ENCODE measurements around the gene ACACA. TPM values are rescaled to one million over a fixed set of nuclear protein-coding genes. Genes with fewer than 3 reads are reported as not detected.

Gene ACACA
- total RNA-seq, 1 donor from 2014 or later = 29.2 TPM

GRCh38 chr17:37231887-37232286, 174.7 kb downstream of the ACACA start:
- no peak for DNase-seq (ENCODE audit: low read depth in 2 of 2)

DNA sequence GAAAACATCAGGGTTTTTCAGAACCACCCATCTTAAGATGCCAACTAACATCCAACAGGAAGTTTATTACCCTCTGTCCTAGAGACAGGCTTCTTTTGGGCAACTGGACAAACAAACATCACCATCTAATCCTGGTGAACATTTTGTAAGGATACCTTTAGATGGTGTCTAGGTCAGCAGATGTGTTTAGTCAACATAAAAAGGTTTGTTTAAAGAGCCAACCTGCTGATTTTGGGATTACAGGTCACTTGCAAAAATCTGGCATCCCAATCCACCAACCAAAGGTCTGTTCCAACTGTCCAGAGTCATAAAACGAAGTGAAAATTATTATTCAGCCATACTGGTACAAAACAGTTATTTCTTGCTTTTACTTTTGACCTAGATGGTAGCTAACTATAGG, 176.0 kb downstream of the ACACA start:
- no peak for DNase-seq (ENCODE audit: low read depth in 2 of 2)

- DNase-seq (ENCODE audit: low read depth in 2 of 2) = peak in 1 of 2 donors; percentile 51
Observed at GRCh38 chr17:37225465-37225864, 181.2 kb downstream of the ACACA start.

GRCh38 chr17:37221865-37222264, 184.8 kb downstream of the ACACA start:
- no peak for DNase-seq (ENCODE audit: low read depth in 2 of 2)

DNA sequence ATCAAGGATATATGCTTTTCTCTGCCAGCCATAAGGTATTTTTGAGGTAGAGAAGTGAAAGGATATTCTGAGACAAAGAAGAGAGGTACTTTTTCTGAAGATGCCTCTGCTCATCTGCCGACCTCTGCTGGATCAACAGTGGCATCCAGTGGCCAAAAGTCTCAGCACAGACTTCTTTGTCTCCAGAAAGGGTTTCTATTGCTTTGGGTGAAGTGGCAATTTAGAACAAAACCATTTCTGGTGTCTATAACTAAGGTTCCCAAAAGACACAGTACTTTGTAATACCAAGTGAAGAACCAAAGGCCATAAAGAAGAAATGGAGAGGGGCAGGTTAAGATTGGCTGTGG, 186.1 kb downstream of the ACACA start:
- peak; percentile 47 to 52 for DNase-seq (ENCODE audit: low read depth in 2 of 2)

GRCh38 chr17:37219876-37220606, 186.6 kb downstream of the ACACA start:
- DNase-seq (ENCODE audit: low read depth in 2 of 2) = no peak

- DNase-seq (ENCODE audit: low read depth in 2 of 2) = no peak
Observed at GRCh38 chr17:37218849-37219248, 187.8 kb downstream of the ACACA start.

GRCh38 chr17:37214416-37214815, 192.2 kb downstream of the ACACA start:
- DNase-seq (ENCODE audit: low read depth in 2 of 2) = no peak

- no peak for DNase-seq (ENCODE audit: low read depth in 2 of 2)
Observed at GRCh38 chr17:37213927-37214326, 192.7 kb downstream of the ACACA start.

- DNase-seq (ENCODE audit: low read depth in 2 of 2) = peak; percentile 11 to 43
Observed at GRCh38 chr17:37212179-37212578, 194.5 kb downstream of the ACACA start.

DNA sequence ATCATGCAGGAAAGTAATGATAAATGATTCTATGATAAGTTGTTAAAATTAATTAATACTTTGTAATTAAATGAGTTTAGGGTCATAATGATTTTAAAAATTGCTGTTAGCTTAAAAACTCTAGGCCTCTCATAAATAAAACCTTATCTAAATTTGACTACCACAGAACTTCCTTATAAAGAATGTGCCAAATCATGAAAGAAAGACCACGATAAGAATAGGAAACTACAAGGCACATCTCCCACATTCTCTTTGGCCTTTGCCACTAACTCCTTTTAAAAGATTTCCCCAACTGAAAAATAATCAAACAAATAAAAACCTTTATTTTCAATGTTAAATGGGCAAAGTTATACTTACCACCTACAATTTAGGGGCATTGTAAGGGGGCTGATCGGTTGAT, 195.5 kb downstream of the ACACA start:
- DNase-seq (ENCODE audit: low read depth in 2 of 2) = no peak

DNA sequence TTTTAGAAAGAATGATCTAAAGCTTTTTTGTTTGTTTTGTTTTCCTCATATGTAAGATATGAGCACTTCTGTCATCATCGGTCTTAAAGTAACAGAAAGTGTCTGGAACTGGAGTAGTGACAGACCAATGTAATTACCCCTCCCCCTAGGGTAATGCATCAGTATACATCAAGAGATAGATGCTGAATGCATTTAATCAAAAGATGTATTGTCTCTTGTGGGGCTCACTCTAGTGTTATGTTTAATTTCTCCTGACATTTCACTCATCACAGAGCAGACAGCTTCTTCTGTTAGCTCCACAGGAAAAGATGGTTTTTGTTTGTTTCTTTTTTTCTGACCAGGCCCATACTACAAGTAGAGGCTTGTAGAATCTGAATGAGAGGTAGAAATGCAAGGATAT, 199.5 kb downstream of the ACACA start:
- DNase-seq (ENCODE audit: low read depth in 2 of 2) = no peak

- no peak for DNase-seq (ENCODE audit: low read depth in 2 of 2)
Observed at GRCh38 chr17:37206299-37206698, 200.3 kb downstream of the ACACA start.

GRCh38 chr17:37200497-37200896, 206.1 kb downstream of the ACACA start:
- no peak for DNase-seq (ENCODE audit: low read depth in 2 of 2)

GRCh38 chr17:37197336-37197735, 209.3 kb downstream of the ACACA start:
- DNase-seq (ENCODE audit: low read depth in 2 of 2) = no peak

- DNase-seq (ENCODE audit: low read depth in 2 of 2) = no peak
Observed at GRCh38 chr17:37194208-37194607, 212.4 kb downstream of the ACACA start.

- peak in 1 of 2 donors; percentile 47 for DNase-seq (ENCODE audit: low read depth in 2 of 2)
Observed at GRCh38 chr17:37191219-37191618, 215.4 kb downstream of the ACACA start.

DNA sequence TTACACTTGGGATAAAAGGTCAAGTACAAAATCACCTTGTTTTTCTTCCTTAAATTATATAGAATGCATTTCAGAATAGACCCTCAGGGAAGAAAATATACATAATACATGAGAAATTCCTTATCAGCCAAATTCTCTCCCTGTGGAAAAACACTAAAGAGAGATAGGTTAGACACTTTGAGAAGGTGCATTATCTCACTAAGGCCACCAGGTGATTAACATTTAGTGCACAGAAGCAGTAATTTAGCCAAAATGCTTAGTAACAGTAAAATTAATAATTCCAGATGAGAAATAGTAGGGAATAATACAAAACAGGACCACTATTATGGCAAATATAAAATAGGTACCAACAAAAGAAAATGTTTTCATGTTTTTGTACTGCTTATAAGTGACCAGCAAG, 216.1 kb downstream of the ACACA start:
- DNase-seq (ENCODE audit: low read depth in 2 of 2) = no peak

DNA sequence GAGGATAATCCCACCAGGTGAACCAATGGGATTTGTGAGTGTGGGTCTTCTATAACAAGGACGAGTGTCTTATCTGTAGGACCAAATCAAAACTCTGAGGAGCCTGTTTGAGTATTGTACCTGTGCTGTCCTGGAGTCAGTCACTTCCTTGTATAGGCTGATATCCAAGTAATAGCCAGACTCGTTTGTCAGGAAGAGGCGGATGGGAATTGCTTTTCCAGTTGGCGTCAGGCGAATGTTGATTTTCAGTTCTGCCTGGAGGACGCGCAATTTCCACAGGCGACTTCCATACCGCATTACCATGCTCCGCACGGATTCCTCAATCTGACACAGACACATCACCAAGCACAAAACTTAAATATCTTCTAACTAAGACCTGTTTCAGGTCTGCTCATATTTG, 218.5 kb downstream of the ACACA start:
- DNase-seq (ENCODE audit: low read depth in 2 of 2) = no peak

DNA sequence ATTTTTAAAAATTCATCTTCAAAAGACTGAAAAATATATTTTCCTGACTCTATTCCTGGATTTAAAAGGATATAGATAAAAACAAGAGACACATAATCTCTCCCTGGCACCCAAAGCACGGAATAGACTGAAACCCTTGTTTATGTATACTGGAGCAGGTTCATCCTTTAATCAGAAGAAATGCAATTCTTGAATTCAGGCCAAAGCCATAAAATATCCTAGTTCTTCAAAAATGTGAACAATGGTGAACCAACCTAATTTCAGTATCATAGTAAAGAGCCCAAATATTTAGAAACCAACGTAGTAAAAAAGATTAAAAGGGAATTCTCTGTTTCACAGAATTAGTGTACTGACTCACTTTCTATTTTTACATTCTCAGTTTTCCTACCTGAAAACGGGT, 219.4 kb downstream of the ACACA start:
- no peak for DNase-seq (ENCODE audit: low read depth in 2 of 2)

DNA sequence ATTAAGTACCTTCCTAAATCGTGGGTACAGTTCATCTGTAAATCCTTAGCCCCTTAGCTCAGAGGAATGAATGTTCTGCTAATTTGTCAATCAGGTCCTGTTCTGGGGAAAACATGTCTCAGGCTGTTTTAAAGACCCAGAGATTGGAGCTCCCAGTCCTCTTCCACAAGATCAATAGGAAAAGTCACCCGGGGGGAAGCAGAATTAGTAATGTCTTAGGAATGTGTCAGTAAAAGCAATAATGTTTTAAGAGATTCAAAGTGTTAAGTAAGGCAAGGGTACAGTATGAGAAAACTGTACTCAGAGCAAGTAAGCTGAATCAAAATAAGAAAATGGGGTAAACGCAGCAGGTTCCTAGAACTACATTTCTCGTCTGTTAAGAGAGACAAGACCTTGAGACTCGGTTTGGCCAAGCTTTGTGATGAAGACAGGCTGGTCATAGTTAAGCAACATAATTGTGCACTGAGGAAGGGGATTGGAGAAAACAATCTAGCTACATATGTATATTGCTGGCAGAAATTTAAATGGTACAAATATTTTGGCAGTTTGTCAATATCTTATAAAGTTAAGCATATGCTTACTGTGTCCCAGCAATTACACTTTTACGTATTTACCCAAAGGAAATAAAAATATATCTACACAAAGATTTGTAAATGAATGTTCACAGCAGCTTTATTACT, 223.7 kb downstream of the ACACA start:
- DNase-seq (ENCODE audit: low read depth in 2 of 2) = peak in 1 of 2 donors; percentile 41

DNA sequence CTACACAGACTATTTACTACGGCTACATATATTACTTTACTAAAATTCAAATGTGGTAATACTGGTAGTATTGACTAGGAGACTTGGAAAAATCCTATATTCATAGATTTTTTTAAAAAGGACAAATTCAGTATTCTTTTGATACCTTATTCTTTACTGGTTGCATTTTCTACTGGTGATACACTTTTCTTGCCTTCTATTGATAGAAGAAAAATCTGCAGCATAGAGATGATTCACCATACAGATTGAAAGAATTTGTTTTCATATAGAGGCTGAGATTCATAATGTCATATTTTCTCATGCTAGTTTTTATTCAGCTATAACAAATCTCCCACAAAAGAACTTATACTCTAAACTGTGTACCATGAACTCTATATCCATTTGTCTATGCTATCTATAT, 226.3 kb downstream of the ACACA start:
- no peak for DNase-seq (ENCODE audit: low read depth in 2 of 2)

GRCh38 chr17:37179893-37180292, 226.7 kb downstream of the ACACA start:
- peak; percentile 73 to 76 for DNase-seq (ENCODE audit: low read depth in 2 of 2)
